IPS DF 6.9 (cell line): ENCODE measurements around the gene KMT5B.
"Not testable (repeated sequence)": the region's sequence is repeated elsewhere in the genome, so short reads cannot be mapped to it uniquely, and the experiment has no call there.

Source experiments
- DNase-seq: peaks from one replicate; pipeline ENCODE4 v3.0.0-alpha.2; 2013; ENCODE audit warnings: low read depth, low spot score
- H3K27ac ChIP-seq: one replicate; pipeline ENCODE4 v1.5.1; 2013; ENCODE audit warnings: low read length, control low read depth
- H3K27me3 ChIP-seq: 2 replicates; pipeline ENCODE4 v1.6.1; 2013; ENCODE audit warnings: mild to moderate bottlenecking, low read length; ENCODE audit not compliant: control insufficient read depth, insufficient read depth
- H3K36me3 ChIP-seq: 2 replicates; pipeline ENCODE4 v1.6.1; 2013; ENCODE audit warnings: low read length; ENCODE audit not compliant: control insufficient read depth, insufficient read depth
- H3K4me1 ChIP-seq: 2 replicates; pipeline ENCODE4 v1.6.1; 2013; ENCODE audit warnings: low read length; ENCODE audit not compliant: control insufficient read depth, insufficient read depth
- H3K4me3 ChIP-seq: 2 replicates; pipeline ENCODE4 v1.5.1; 2013; ENCODE audit warnings: mild to moderate bottlenecking, low read length
- H3K9me3 ChIP-seq: 2 replicates; pipeline ENCODE4 v1.6.1; 2013; ENCODE audit warnings: low read length, inconsistent platforms; ENCODE audit not compliant: control insufficient read depth, insufficient read depth
- WGBS: extraction: QIAGEN DNeasy Blood & Tissue Kit; methylation state at CpG from one replicate; pipeline ENCODE4 v1.1.7; 2013; ENCODE audit warnings: mixed read lengths, missing lambda C conversion rate; ENCODE audit not compliant: insufficient read length, insufficient coverage; 5-methylcytosine and 5-hydroxymethylcytosine counted together

KMT5B gene

DNA sequence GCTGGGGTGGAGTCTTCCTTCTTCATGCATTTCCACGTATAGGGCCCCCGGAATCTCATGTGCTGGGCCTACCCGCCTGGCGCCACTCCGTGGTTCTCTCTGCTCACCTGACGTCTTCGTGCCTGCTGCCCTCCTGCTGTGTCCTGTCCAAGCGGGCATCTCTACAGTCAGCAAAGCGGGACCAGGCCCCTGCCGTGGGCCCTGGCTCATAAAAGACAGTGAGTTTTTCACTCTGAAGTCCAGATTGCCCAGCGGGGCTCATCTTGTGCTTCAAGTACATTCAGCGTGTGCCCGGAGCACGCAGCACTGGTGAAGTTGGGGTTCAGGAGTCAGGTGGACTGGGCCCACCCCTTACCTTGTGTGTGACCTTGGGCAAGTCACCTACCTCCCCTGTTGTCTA, 41.3 kb upstream of the KMT5B start:
- no peak overlapping the region for H3K27ac ChIP-seq
- peaks cover 1% of the 10 kb centered on the region for H3K4me1 ChIP-seq
- H3K9me3 ChIP-seq, result no peaks in the 10 kb centered on the region
- H3K36me3 ChIP-seq, result no peaks in the 10 kb centered on the region
- H3K4me3 ChIP-seq, result no peak overlapping the region
- no peaks in the 10 kb centered on the region for H3K27me3 ChIP-seq
- DNase-seq, result no peak
- no CpG with 5 or more reads among the region's 14 CpGs for WGBS

- no peaks in the 10 kb centered on the region for H3K36me3 ChIP-seq
- no peak overlapping the region for H3K4me3 ChIP-seq
- peaks cover 1% of the 10 kb centered on the region for H3K4me1 ChIP-seq
- no peak overlapping the region for H3K27ac ChIP-seq
- H3K9me3 ChIP-seq, result no peaks in the 10 kb centered on the region
- H3K27me3 ChIP-seq, result no peaks in the 10 kb centered on the region
- WGBS, result no CpG with 5 or more reads among the region's 3 CpGs
- DNase-seq, result no peak
These were observed 38.7 kb upstream of the KMT5B start for GRCh38 chr11:68251765-68252164.

DNA sequence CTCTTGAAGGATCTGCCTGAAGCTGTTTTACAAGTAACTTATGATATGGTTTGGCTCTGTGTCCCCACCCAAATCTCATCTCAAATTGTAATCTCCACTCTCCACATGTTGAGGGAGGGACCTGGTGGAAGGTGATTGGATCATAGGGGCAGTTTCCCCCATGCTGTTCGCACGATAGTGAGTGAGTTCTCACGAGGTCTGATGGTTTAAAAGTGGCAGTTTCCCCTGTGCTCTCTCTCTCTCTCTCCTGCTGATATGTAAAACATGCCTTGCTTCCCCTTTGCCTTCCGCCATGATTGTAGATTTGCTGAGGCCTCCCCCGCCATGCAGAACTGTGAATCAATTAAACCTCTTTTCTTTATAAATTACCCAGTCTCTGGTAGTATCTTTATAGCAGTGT, 31.8 kb upstream of the KMT5B start:
- not testable (repeated sequence) for H3K27ac ChIP-seq, H3K4me3 ChIP-seq, H3K36me3 ChIP-seq, DNase-seq, H3K4me1 ChIP-seq, H3K9me3 ChIP-seq, H3K27me3 ChIP-seq
- WGBS, result no CpG with 5 or more reads among the region's 5 CpGs

DNA sequence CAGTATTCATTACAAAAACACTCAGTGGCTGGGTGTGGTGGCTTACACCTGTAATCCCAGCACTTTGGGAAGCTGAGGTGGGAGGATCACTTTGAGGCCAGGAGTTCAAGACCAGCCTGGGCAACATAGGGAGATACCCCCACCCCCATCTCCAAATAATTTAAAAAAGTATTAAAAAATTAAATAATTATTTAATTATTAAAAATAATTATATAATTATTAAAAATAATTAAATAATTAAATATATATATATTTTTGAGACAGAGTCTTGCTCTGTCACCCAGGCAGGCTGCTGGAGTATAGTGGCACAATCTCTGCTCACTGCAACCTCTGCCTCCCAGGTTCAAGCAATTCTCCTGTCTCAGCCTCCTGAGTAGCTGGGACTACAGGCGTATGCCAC, 30.8 kb upstream of the KMT5B start:
- H3K4me3 ChIP-seq, H3K36me3 ChIP-seq, H3K27me3 ChIP-seq, DNase-seq, H3K9me3 ChIP-seq, H3K4me1 ChIP-seq, H3K27ac ChIP-seq: not testable (repeated sequence)
- WGBS, result no CpG with 5 or more reads among the region's 1 CpG

DNA sequence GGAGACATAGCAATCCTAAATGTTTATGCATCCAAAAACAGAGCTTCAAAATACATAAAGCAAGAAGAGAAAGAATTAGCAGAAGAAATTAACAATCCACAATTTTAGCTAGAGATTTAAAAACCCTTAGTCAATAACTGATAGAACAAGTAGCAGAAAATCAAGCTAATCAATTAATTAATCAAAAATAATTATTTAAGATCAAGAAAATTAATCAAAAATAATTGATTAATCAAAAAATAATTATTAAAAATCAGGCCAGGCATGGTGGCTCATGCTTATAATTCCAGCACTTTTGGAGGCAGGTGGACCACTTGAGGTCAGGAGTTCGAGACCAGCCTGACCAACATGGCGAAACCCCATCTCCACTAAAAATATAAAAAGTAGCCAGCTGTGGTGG, 29.5 kb upstream of the KMT5B start:
- no peak for DNase-seq
- H3K36me3 ChIP-seq, result no peaks in the 10 kb centered on the region
- H3K9me3 ChIP-seq, result no peaks in the 10 kb centered on the region
- H3K4me3 ChIP-seq, result no peak overlapping the region
- no CpG with 5 or more reads among the region's 2 CpGs for WGBS
- no peaks in the 10 kb centered on the region for H3K4me1 ChIP-seq
- no peaks in the 10 kb centered on the region for H3K27me3 ChIP-seq
- H3K27ac ChIP-seq, result no peak overlapping the region

GRCh38 chr11:68231621-68232020, 18.5 kb upstream of the KMT5B start:
- H3K9me3 ChIP-seq, result no peaks in the 10 kb centered on the region
- WGBS, result no CpG with 5 or more reads among the region's 7 CpGs
- no peaks in the 10 kb centered on the region for H3K4me1 ChIP-seq
- H3K27ac ChIP-seq, result no peak overlapping the region
- no peak for DNase-seq
- H3K4me3 ChIP-seq, result no peak overlapping the region
- no peaks in the 10 kb centered on the region for H3K36me3 ChIP-seq
- no peaks in the 10 kb centered on the region for H3K27me3 ChIP-seq

- H3K9me3 ChIP-seq, result no peaks in the 10 kb centered on the region
These were observed 16.5 kb upstream of the KMT5B start for GRCh38 chr11:68229601-68230000.

GRCh38 chr11:68226421-68226820, 13.3 kb upstream of the KMT5B start:
- Histone ChIP-seq H3K9me3 (no peaks in the 10 kb centered on the region), H3K4me1 (no peaks in the 10 kb centered on the region), H3K27ac (no peak overlapping the region), H3K36me3 (no peaks in the 10 kb centered on the region), H3K4me3 (no peak overlapping the region), H3K27me3 (no peaks in the 10 kb centered on the region)
- no peak for DNase-seq
- no CpG with 5 or more reads among the region's 9 CpGs for WGBS

More at GRCh38 chr11:68229601-68230000, 16.5 kb upstream of the KMT5B start:
- no peak for DNase-seq
- Histone ChIP-seq H3K36me3 (no peaks in the 10 kb centered on the region), H3K27ac (no peak overlapping the region), H3K4me1 (no peaks in the 10 kb centered on the region), H3K27me3 (no peaks in the 10 kb centered on the region), H3K4me3 (no peak overlapping the region)
- no CpG with 5 or more reads among the region's 1 CpG for WGBS

- Histone ChIP-seq H3K4me1 (no peaks in the 10 kb centered on the region), H3K9me3 (no peaks in the 10 kb centered on the region), H3K27me3 (no peaks in the 10 kb centered on the region), H3K4me3 (no peak overlapping the region), H3K36me3 (no peaks in the 10 kb centered on the region), H3K27ac (no peak overlapping the region)
- DNase-seq, result no peak
- no CpG with 5 or more reads among the region's 11 CpGs for WGBS
These were observed 11.5 kb upstream of the KMT5B start for GRCh38 chr11:68224606-68225005.

DNA sequence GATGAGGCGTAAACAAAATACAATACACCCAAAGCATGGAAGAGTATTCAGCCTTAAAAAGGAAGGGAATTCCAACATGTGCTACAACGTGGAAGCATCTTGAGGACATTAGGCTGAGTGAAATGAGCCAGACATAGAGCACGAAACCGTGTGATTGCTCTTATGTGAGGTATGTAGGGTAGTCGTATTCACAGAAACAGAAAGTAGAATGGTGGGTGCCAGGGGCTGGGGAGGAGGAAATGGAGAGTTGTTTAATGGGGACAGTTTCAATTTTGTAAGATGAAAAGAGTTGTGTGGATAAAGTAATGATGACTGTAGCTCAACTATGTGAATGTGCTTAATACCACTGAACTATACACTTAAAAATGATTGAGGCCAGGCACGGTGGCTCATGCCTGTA, 10.2 kb upstream of the KMT5B start:
- Histone ChIP-seq H3K36me3 (no peaks in the 10 kb centered on the region), H3K4me3 (no peak overlapping the region), H3K4me1 (no peaks in the 10 kb centered on the region), H3K9me3 (no peaks in the 10 kb centered on the region), H3K27me3 (no peaks in the 10 kb centered on the region), H3K27ac (no peak overlapping the region)
- WGBS, result no CpG with 5 or more reads among the region's 6 CpGs
- no peak for DNase-seq

GRCh38 chr11:68221406-68221805, 8.3 kb upstream of the KMT5B start:
- WGBS, result no CpG with 5 or more reads among the region's 5 CpGs
- Histone ChIP-seq H3K4me1 (no peaks in the 10 kb centered on the region), H3K27me3 (no peaks in the 10 kb centered on the region), H3K36me3 (no peaks in the 10 kb centered on the region), H3K4me3 (no peak overlapping the region), H3K9me3 (no peaks in the 10 kb centered on the region), H3K27ac (no peak overlapping the region)
- no peak for DNase-seq
